Parathyroid adenoma (tissue), 2 donors: Measurements from ENCODE around the gene DPYSL4.

Experiments used
- H2AFZ ChIP-seq: fragments of 300-600 bp; sonication (generic); one replicate; pipeline ENCODE4 v1.7.0; 2017; ENCODE audit warnings: antibody characterized with exemption, mild to moderate bottlenecking
- H3K27ac ChIP-seq: fragments of 300-600 bp; sonication (generic); one replicate; pipeline ENCODE4 v1.7.0; 2017
- H3K27me3 ChIP-seq: fragments of 300-600 bp; sonication (generic); one replicate; pipeline ENCODE4 v1.7.0; 2017; ENCODE audit warnings: low read length; ENCODE audit not compliant: control insufficient read depth, insufficient read depth
- H3K36me3 ChIP-seq: fragments of 300-600 bp; sonication (generic); one replicate; pipeline ENCODE4 v1.7.0; 2017; ENCODE audit warnings: low read length; ENCODE audit not compliant: control insufficient read depth, insufficient read depth
- H3K4me1 ChIP-seq: fragments of 300-600 bp; sonication (generic); one replicate; pipeline ENCODE4 v1.7.0; 2017; ENCODE audit warnings: control low read depth
- H3K4me2 ChIP-seq: fragments of 300-600 bp; sonication (generic); one replicate; pipeline ENCODE4 v1.7.0; 2017; ENCODE audit warnings: low read length
- H3K4me3 ChIP-seq: fragments of 300-600 bp; sonication (generic); one replicate; pipeline ENCODE4 v1.7.0; 2017; ENCODE audit warnings: low read depth, low read length
- H3K79me2 ChIP-seq: fragments of 300-600 bp; sonication (generic); one replicate; pipeline ENCODE4 v1.7.0; 2017; ENCODE audit warnings: control low read depth
- H3K9ac ChIP-seq: fragments of 300-600 bp; sonication (generic); one replicate; pipeline ENCODE4 v1.7.0; 2017; ENCODE audit warnings: mild to moderate bottlenecking
- H3K9me3 ChIP-seq: fragments of 300-600 bp; sonication (generic); one replicate; pipeline ENCODE4 v1.7.0; 2017; ENCODE audit warnings: low read length; ENCODE audit not compliant: control insufficient read depth
- TF ChIP-seq, protein P1 (sequence below): fragments of 300-600 bp; sonication (generic); IDR thresholded peaks from one replicate; pipeline ENCODE4 v1.7.0; 2017; ENCODE audit warnings: antibody characterized with exemption, mild to moderate bottlenecking
- donor health status: primary hyperparathyroidism.

The DPYSL4 gene

DNA sequence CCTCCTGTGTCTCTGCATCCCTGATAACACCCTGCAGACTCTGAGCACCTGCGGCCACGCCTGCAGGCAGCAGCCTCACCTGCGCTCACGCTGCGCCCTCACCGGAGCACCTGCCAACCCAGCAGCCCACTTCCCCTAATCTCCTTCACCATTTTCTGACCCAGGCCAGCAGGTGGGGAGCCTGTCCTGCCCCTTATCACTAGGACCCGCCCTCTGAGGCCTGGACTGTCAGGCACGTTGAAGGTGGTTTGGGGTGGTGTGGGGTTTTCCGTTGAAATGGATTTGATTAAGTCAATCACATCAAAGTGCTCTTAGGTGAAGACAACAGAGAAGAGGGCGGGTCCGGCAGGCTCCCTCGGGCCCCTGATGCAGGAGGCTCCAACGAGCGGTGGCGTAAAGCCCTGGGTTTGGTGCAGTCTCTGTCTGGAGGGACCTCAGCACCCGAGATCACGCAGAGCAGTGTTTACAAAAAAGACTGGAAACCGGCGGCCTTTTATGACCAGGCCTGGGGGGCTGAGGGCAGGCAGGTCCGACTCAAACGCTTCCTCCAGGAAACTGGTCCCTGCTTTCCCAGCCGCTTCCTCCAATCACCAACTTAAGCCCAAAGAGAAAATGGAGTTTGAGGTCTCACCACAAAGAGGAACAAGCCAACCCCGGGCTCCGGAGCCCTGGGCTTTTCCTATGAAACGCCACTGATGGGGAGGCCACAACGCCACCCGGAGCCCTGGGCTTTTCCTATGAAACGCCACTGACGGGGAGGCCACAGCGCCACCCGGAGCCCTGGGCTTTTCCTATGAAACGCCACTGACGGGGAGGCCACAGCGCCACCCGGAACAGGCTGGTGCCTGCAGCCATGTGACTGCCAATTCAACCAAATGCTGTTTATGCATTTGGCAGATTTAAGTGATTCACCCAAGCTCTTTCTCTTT is 45.5 kb downstream of the DPYSL4 start:
- Histone ChIP-seq H3K27ac (no peak overlapping the region), H3K4me1 (no peaks in the 10 kb centered on the region)

DNA sequence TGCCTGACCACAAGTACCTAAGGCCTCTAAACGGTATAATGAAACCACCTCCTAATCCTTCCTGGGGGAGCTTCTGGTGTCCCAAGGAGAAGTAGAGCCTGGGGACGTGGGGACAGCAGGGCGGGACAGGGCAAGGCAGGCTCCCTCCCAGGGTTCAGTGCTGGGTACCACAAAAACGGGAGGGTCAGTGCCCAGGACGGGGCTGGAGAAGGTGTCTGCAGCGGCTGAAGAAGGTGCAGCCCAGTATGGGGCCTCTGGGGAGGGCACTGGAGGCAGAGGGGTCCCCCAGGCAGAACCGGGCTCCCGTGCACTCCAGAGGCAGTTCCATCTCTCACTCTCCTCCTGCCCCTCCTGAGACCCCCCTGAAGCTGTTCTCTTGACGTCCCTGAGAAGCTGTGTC is 46.2 kb downstream of the DPYSL4 start:
- no peak overlapping the region for H3K27ac ChIP-seq
- no peaks in the 10 kb centered on the region for H3K4me1 ChIP-seq
- H3K9me3 ChIP-seq: no peaks in the 10 kb centered on the region
- H3K27me3 ChIP-seq: no peaks in the 10 kb centered on the region
- H3K36me3 ChIP-seq: no peaks in the 10 kb centered on the region
- no peak overlapping the region for H3K4me2 ChIP-seq
- no peaks in the 10 kb centered on the region for H3K79me2 ChIP-seq
- H2AFZ ChIP-seq: no peak overlapping the region
- TF ChIP-seq, protein P1, sequence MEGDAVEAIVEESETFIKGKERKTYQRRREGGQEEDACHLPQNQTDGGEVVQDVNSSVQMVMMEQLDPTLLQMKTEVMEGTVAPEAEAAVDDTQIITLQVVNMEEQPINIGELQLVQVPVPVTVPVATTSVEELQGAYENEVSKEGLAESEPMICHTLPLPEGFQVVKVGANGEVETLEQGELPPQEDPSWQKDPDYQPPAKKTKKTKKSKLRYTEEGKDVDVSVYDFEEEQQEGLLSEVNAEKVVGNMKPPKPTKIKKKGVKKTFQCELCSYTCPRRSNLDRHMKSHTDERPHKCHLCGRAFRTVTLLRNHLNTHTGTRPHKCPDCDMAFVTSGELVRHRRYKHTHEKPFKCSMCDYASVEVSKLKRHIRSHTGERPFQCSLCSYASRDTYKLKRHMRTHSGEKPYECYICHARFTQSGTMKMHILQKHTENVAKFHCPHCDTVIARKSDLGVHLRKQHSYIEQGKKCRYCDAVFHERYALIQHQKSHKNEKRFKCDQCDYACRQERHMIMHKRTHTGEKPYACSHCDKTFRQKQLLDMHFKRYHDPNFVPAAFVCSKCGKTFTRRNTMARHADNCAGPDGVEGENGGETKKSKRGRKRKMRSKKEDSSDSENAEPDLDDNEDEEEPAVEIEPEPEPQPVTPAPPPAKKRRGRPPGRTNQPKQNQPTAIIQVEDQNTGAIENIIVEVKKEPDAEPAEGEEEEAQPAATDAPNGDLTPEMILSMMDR: no peak
- no peak overlapping the region for H3K9ac ChIP-seq
- H3K4me3 ChIP-seq: no peak overlapping the region

More for the DNA sequence above, 45.5 kb downstream of the DPYSL4 start:
- H3K9ac ChIP-seq: no peak overlapping the region
- no peaks in the 10 kb centered on the region for H3K9me3 ChIP-seq
- no peak overlapping the region for H2AFZ ChIP-seq
- TF ChIP-seq, protein P1: no peak
- no peaks in the 10 kb centered on the region for H3K27me3 ChIP-seq
- H3K4me3 ChIP-seq: no peak overlapping the region
- H3K4me2 ChIP-seq: no peak overlapping the region
- H3K79me2 ChIP-seq: no peaks in the 10 kb centered on the region
- H3K36me3 ChIP-seq: no peaks in the 10 kb centered on the region

DNA sequence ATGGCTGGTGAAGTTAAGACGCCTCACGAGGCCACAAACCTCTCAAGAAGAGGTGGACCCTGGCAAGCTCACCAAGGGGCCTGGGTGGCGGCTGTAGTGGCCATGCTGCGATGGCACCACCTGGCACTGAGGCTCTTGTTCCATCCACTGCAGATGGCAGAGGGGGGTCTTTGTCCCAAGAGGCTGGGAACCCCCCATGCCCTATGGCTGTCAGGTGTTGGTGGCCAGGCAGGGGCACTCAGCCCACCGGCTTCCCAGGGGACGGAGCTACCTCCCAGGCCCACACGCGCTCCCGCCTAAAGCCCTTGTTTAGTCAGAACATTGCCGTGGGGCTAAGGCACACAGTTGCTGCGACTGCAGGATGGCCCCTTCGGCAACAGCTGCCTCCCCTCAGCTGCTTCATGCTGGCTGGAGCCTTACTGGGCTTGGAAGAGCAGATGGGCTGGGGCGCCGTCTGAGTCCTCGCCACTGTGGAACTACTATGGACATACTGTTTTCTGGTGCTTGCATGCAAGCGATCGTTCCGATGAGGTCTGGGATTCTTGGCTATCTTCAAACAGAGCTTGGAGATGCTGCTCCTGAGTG is 46.8 kb downstream of the DPYSL4 start:
- Histone ChIP-seq H3K4me2 (no peak overlapping the region), H3K36me3 (no peaks in the 10 kb centered on the region), H3K9me3 (no peaks in the 10 kb centered on the region), H2AFZ (no peak overlapping the region), H3K79me2 (no peaks in the 10 kb centered on the region), H3K9ac (no peak overlapping the region), H3K27me3 (no peaks in the 10 kb centered on the region), H3K4me1 (no peaks in the 10 kb centered on the region), H3K4me3 (no peak overlapping the region), H3K27ac (no peak overlapping the region)
- TF ChIP-seq, protein P1: no peak

DNA sequence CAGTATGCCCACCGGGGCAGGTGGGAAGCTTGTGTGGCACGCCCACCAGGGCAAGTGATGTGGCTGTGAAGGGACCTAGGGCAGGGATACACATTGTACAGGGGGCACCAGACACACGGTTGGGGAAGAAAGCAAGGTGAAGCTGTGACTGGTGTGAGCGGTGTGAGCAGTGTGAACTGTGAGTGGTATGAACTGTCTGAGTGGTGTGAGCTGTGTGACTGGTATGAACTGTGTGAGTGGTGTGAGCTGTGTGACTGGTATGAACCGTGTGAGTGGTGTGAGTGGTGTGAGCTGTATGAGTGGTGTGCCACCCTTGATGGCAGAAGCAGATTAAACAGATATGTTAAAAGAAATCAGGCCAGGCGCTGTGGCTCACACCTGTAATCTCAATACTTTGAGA is 48.1 kb downstream of the DPYSL4 start:
- no peaks in the 10 kb centered on the region for H3K27me3 ChIP-seq
- no peaks in the 10 kb centered on the region for H3K36me3 ChIP-seq
- no peak overlapping the region for H2AFZ ChIP-seq
- TF ChIP-seq, protein P1: no peak
- H3K4me3 ChIP-seq: no peak overlapping the region
- no peak overlapping the region for H3K9ac ChIP-seq
- no peaks in the 10 kb centered on the region for H3K79me2 ChIP-seq
- no peak overlapping the region for H3K27ac ChIP-seq
- H3K4me1 ChIP-seq: no peaks in the 10 kb centered on the region
- H3K4me2 ChIP-seq: no peak overlapping the region
- H3K9me3 ChIP-seq: no peaks in the 10 kb centered on the region
